Large intestine (tissue), 3 donors: ENCODE results near the gene TMC6. TPM values are rescaled to one million over a fixed set of nuclear protein-coding genes. Genes with fewer than 3 reads are reported as not detected.

ENCODE experiments used
- DNase-seq, 2 donors: peaks; one replicate each; pipeline versions ENCODE4 v3.0.0 to v3.0.0-alpha.2; 2013
- H3K27ac ChIP-seq: one replicate; pipeline ENCODE4 v1.5.1; 2013; ENCODE audit warnings: low read length
- H3K27me3 ChIP-seq: 2 replicates; pipeline ENCODE4 v1.6.1; 2013; ENCODE audit warnings: low read length; ENCODE audit not compliant: control insufficient read depth, insufficient read depth
- H3K36me3 ChIP-seq: 2 replicates; pipeline ENCODE4 v1.6.1; 2013; ENCODE audit warnings: low read length; ENCODE audit not compliant: control insufficient read depth, insufficient read depth
- H3K4me1 ChIP-seq: one replicate; pipeline ENCODE4 v1.6.1; 2013; ENCODE audit warnings: low read length; ENCODE audit not compliant: control insufficient read depth, insufficient read depth
- H3K4me3 ChIP-seq: one replicate; pipeline ENCODE4 v1.5.1; 2013; ENCODE audit warnings: low read length
- H3K9me3 ChIP-seq: one replicate; pipeline ENCODE4 v1.6.1; 2013; ENCODE audit warnings: mild to moderate bottlenecking, low read depth, low read length, moderate library complexity; ENCODE audit not compliant: control insufficient read depth
- WGBS: methylation state at CpG from one replicate; pipeline ENCODE4 v1.1.5; 2013; ENCODE audit warnings: low lambda C conversion rate; ENCODE audit not compliant: insufficient coverage; 5-methylcytosine and 5-hydroxymethylcytosine counted together
- polyA plus RNA-seq: library from polyadenylated mRNA; unstranded; fragments of 120-200 nt; gene quantifications from one replicate; pipeline ENCODE4 v1.2.1, GENCODE V29; 2013

Gene TMC6
- polyA plus RNA-seq, 1 donor = 69.9 TPM

GRCh38 chr17:78129351-78130089 is 965 bp upstream of the TMC6 start:
- H3K36me3 ChIP-seq = peaks cover 20% of the 10 kb centered on the region
- H3K27ac ChIP-seq = no peak overlapping the region
- 80% methylated on average over 1 of the region's 4 CpGs for WGBS
- H3K9me3 ChIP-seq = peaks cover 12% of the 10 kb centered on the region
- H3K4me1 ChIP-seq = peaks cover 41% of the 10 kb centered on the region
- H3K27me3 ChIP-seq = peaks cover 16% of the 10 kb centered on the region
- H3K4me3 ChIP-seq = no peak overlapping the region
- DNase-seq = no peak

- H3K27me3 ChIP-seq = peaks cover 16% of the 10 kb centered on the region
- H3K4me3 ChIP-seq = peak overlapping the region; percentile 79
- DNase-seq = peak in 1 of 2 donors; percentile 73
- no CpG with 5 or more reads among the region's 39 CpGs for WGBS
- H3K27ac ChIP-seq = peak overlapping the region; percentile 85
- peaks cover 34% of the 10 kb centered on the region for H3K36me3 ChIP-seq
- peaks cover 12% of the 10 kb centered on the region for H3K9me3 ChIP-seq
- peaks cover 41% of the 10 kb centered on the region for H3K4me1 ChIP-seq
Observed at GRCh38 chr17:78127888-78128550, 536 bp downstream of the TMC6 start.

GRCh38 chr17:78127239-78127887 is 1.2 kb downstream of the TMC6 start:
- DNase-seq = peak in 1 of 2 donors; percentile 63
- Histone ChIP-seq H3K4me1 (peaks cover 38% of the 10 kb centered on the region), H3K27me3 (peaks cover 16% of the 10 kb centered on the region), H3K27ac (peak overlapping the region; percentile 85), H3K9me3 (peaks cover 12% of the 10 kb centered on the region), H3K4me3 (peak overlapping the region; percentile 79), H3K36me3 (peaks cover 37% of the 10 kb centered on the region)
- no CpG with 5 or more reads among the region's 25 CpGs for WGBS

- peaks cover 16% of the 10 kb centered on the region for H3K27me3 ChIP-seq
Observed at GRCh38 chr17:78126895-78127238, 1.7 kb downstream of the TMC6 start.

DNA sequence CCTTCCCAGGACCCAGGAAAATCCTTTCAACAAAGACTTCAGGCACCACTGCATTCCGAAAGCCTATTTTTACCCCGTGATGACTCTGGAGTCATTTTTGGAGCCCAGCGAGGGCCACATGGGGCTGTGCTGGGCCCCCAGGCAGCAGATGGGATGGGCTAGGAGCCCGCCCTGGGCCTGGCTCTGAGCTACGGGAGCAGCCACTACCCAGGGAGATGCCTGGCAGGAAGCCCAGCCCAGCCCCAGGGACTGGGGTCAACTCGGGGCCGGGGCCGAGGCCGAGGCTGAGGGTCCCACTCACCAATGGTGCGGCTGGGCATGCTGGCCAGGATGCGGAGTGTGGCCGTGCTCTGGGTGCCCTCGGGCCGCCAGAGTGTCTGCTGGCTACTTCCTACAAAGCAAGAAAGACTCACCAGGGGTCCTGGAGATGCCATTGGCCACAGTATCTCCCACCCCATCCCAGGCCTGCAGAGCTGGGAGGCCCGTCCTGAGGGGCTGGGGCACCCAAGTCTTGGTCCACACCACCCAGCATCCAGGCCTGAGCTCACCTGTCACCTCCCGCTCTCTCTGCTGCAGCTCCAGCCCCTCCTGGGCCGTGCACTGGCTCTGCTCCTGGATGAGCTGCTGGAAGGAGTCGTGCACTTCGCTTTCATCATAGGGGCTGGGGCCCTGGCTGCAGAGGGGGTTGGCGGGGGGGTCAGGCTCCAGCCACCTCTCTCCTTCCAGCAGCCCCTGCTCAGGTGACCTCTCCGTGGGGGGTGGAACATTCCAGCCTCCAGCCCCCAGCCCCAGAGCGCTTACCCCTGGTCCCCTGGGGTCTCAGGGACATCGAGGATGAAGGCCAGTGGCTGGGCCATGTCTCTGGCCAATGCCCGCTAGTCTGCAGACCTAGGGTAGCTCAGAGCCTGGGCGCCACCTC is 2.3 kb downstream of the TMC6 start:
- Histone ChIP-seq H3K36me3 (peaks cover 42% of the 10 kb centered on the region), H3K27ac (no peak overlapping the region), H3K27me3 (peaks cover 12% of the 10 kb centered on the region), H3K4me3 (peak overlapping the region; percentile 79), H3K4me1 (peaks cover 33% of the 10 kb centered on the region), H3K9me3 (peaks cover 9% of the 10 kb centered on the region)
- DNase-seq = no peak
- no CpG with 5 or more reads among the region's 25 CpGs for WGBS

More at GRCh38 chr17:78126895-78127238, 1.7 kb downstream of the TMC6 start:
- H3K9me3 ChIP-seq = peaks cover 12% of the 10 kb centered on the region
- H3K4me3 ChIP-seq = peak overlapping the region; percentile 79
- no CpG with 5 or more reads among the region's 6 CpGs for WGBS
- H3K36me3 ChIP-seq = peaks cover 40% of the 10 kb centered on the region
- peaks cover 36% of the 10 kb centered on the region for H3K4me1 ChIP-seq
- DNase-seq = no peak
- H3K27ac ChIP-seq = peak overlapping the region; percentile 85

DNA sequence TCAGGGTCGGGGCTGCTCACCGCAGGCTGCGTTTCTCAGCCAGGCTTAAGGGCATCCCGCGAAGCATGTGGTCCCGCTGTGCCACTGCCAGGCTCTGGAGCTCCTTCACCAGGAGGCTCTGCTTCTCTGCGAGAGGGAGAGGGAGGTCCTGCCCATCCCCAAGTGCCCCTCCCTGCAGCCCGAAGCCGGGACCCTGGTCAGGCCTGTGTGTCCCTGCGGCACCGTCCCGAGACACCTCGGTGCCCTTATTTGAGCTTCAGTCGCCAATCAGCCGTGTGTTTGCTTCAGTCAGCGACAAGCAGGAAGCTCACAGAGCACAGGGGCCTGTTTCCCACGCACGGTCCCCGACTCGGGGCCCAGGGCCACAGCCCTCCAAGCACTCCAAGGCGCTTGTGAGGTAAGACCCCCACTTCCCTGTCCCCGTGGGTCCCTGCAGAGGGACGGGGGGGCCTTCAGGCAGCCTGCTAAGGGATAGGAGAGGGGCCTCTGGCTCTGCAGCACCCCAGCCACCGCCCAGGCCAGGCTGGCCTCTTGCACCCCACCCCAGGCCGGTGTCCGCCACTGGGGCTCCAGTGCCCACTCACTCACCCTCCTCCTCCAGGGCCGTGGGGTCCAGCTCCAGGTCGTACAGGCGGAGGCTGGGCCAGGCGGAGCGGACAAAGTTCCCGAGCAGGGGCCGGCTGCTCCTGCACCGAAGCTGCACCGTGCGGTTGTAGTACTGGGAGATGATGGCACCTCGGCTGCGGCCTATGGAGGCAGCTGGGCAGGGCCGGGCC is 3.2 kb downstream of the TMC6 start:
- H3K9me3 ChIP-seq = peaks cover 5% of the 10 kb centered on the region
- no peak for DNase-seq
- peaks cover 28% of the 10 kb centered on the region for H3K4me1 ChIP-seq
- H3K36me3 ChIP-seq = peaks cover 46% of the 10 kb centered on the region
- WGBS = no CpG with 5 or more reads among the region's 39 CpGs
- no peak overlapping the region for H3K27ac ChIP-seq
- no peak overlapping the region for H3K4me3 ChIP-seq
- H3K27me3 ChIP-seq = peaks cover 3% of the 10 kb centered on the region

DNA sequence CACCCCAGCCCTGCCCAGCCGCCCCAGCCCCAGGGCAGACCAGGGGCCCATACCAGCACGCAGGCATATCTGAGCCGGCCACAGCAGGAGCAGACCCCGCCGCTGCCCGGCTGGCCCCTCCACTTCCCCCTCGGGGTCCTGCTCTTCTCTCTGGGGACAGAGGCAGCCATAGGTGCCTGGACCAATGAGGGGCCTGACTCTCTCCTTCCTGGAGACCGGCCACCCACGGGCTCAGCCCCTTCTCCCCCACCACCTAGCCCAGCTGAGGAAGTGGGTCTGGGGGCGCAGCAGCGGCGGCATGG is 3.8 kb downstream of the TMC6 start:
- WGBS = no CpG with 5 or more reads among the region's 12 CpGs
- Histone ChIP-seq H3K27ac (no peak overlapping the region), H3K36me3 (peaks cover 46% of the 10 kb centered on the region), H3K4me3 (no peak overlapping the region), H3K9me3 (peaks cover 5% of the 10 kb centered on the region), H3K27me3 (no peaks in the 10 kb centered on the region), H3K4me1 (peaks cover 25% of the 10 kb centered on the region)
- DNase-seq = no peak

- DNase-seq = no peak
- Histone ChIP-seq H3K36me3 (peaks cover 49% of the 10 kb centered on the region), H3K4me1 (peaks cover 25% of the 10 kb centered on the region), H3K27me3 (no peaks in the 10 kb centered on the region), H3K27ac (no peak overlapping the region), H3K4me3 (no peak overlapping the region), H3K9me3 (peaks cover 5% of the 10 kb centered on the region)
- no CpG with 5 or more reads among the region's 30 CpGs for WGBS
Observed at GRCh38 chr17:78124081-78124835, 4.3 kb downstream of the TMC6 start.

GRCh38 chr17:78123258-78123929 is 5.2 kb downstream of the TMC6 start:
- Histone ChIP-seq H3K4me3 (no peak overlapping the region), H3K9me3 (peaks cover 5% of the 10 kb centered on the region), H3K27me3 (no peaks in the 10 kb centered on the region), H3K36me3 (peaks cover 55% of the 10 kb centered on the region), H3K27ac (no peak overlapping the region), H3K4me1 (peaks cover 21% of the 10 kb centered on the region)
- 100% methylated on average over 3 of the region's 5 CpGs for WGBS
- DNase-seq = no peak
